Measurements from ENCODE around the gene ITPKA.

GRCh38 chr15:41510728-41511127 is 17.1 kb downstream of the ITPKA start:
- TF ChIP-seq CTCF (IDR thresholded peaks at IDR 0.05) = no peak
- TF ChIP-seq EZH2 (IDR thresholded peaks at IDR 0.05; ENCODE audit: borderline replicate concordance, insufficient read depth, low read depth, low read length, poor library complexity, severe bottlenecking) = no peak

Data from B cell (primary cell).